GM18909 (cell line): ENCODE data around the gene CLIC4.
"Not testable (repeated sequence)": the region's sequence is repeated elsewhere in the genome, so short reads cannot be mapped to it uniquely, and the experiment has no call there.

Experiments
- ATAC-seq: cut with Tn5 transposase; IDR thresholded peaks from one replicate; pipeline ENCODE4 v1.9.1; 2021; ENCODE audit warnings: mild to moderate bottlenecking; ENCODE audit not compliant: unreplicated experiment, poor library complexity

Gene CLIC4

GRCh38 chr1:24871306-24871901, 126.2 kb downstream of the CLIC4 start:
- ATAC-seq: no peak

GRCh38 chr1:24872061-24872850, 127.0 kb downstream of the CLIC4 start:
- no peak for ATAC-seq

DNA sequence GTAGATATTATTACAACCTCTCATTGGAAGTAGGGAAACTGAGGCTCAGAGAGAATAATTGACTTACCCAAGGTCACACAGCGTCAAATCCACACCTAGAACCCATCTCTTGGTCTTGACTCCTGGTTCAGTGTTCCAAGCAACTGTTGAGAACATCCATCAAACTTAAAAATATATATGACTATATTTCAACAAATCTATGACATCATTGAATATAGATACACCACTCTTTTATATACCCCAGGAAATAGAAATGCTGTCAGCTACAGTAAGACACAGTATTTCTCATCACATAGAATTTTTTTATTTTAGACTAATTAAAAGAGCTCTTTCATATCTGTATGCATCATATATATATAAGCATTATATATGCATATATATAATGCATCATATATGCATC, 127.9 kb downstream of the CLIC4 start:
- ATAC-seq: no peak

DNA sequence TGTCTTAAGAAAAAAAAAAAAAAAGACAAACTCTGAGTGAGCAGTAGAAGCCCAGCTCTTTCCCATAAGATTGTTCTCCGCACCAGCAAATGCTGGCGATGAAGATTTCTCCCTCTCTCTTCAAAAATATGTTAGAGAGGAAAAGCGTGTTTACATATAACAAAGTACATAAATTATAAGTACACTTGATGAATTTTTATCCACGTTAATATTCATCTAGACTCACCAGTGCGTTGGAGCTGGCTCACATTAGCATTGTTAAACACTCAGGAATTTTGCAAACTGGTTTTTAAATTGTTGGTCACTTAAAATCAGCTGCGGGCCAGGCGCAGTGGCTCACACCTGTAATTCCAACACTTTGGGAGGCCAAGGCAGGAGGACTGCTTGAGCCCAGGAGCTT, 128.8 kb downstream of the CLIC4 start:
- ATAC-seq: no peak

- ATAC-seq: no peak
Measured at GRCh38 chr1:24874611-24875234, 129.5 kb downstream of the CLIC4 start.

DNA sequence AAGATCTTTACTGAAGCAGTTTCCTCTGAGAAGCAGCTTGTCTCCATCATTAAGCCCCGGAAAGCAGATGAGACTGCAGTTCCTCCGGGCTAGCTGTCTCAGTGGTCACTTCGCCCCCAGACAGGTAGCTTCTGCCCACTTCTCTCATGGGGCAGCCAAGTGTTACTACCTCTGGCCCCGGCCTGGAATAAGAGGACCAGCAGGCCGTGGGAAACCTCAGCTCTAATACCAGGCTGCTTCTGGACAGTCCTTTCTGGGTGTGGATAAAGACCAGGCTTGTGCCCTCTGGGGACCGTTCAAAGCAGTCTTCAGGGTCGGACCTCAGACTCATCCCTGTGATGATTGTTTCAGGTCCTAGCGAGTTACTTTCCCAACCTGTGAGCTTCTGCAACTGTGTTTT, 130.0 kb downstream of the CLIC4 start:
- ATAC-seq: no peak

- no peak for ATAC-seq
Measured at GRCh38 chr1:24875991-24876506, 130.8 kb downstream of the CLIC4 start.

GRCh38 chr1:24878045-24878444, 132.8 kb downstream of the CLIC4 start:
- ATAC-seq: no peak

DNA sequence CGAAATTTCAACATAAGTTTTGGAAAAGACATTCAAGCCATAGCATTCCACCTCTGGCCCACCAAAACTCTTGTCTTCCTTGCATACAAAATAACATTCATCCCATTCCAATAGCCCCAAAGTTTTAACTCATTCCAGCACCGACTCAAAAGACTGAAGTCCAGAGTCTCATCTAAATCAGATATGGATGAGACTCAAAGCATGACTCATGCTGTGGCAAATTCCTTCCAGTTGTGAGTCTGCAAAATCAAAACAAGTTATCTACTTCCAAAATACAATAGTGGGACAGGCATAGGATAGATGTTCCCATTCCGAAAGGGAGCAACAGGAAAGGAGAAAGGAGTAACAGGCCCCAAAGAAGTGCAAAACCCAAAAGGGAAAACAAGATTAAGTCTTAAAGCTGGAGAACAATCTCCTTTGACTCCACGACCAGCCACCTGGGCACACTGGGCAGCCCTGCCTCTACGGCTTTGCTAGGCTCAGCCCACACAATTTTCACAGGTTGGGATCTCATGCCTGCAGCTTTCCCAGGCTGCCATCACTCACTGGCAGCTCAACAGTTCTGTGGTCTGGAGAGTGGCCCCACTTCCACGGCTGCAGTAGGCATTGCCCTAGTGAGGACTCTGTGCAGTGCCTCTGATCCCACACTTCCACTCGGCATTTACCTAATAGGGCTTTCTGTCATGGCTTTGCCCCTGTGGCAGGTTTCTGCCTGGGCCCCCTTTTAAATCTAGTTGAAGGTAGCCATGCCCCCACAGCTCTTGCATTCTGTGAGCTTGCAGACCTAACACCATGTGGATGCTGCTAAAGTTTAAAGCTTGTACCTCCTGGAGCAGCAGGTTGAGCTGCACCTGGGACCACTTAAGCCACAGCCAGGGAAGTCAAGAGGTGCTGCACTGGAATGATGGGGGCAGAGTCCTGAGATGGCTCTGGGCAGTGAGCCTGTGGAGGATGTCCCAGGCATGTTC, 133.8 kb downstream of the CLIC4 start:
- no peak for ATAC-seq

GRCh38 chr1:24881034-24881433, 135.8 kb downstream of the CLIC4 start:
- ATAC-seq: no peak

- no peak for ATAC-seq
Measured at GRCh38 chr1:24884751-24885150, 139.5 kb downstream of the CLIC4 start.

GRCh38 chr1:24886241-24886640, 141.0 kb downstream of the CLIC4 start:
- ATAC-seq: no peak

DNA sequence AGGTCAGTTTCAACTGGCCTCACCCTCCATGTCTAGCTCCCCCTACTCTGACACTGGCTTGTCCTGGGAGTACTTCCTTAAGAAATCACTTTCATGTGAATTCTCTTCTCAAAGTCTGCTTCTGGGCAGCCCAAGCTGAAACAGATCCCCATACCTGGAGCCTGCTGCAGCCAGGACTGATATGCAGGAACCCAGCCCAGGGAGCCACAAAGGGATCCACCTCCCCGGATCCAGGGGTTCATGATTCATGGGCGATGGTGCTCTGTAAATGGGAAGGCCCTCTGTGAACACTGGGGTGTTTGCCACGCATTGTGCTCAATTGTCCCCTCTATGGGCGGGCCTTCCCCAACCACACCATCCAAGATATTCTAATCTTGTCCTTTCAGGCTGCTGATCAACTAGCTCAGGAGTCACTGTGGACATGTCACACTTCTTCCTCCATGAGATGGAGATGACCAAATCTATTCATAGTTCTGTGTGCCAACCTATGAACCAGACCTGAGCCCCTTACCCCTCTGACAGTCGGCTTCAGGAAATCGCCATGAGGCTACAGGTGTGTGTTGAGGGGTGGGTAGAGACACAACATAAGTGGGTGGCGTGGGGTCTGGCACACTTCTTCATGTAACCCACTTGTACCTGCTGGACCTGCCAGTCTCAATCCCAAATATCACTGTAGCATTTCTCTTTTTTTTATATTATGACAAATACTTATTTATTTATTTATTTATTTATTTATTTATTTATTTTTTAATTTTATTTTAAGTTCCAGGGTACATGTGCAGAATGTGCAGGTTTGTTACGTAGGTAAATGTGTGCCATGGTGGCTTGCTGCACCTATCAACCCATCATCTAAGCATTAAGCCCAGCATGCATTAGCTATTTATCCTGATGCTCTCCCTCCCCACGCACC, 143.1 kb downstream of the CLIC4 start:
- ATAC-seq: no peak

- no peak for ATAC-seq
Measured at GRCh38 chr1:24888971-24889676, 143.9 kb downstream of the CLIC4 start.

DNA sequence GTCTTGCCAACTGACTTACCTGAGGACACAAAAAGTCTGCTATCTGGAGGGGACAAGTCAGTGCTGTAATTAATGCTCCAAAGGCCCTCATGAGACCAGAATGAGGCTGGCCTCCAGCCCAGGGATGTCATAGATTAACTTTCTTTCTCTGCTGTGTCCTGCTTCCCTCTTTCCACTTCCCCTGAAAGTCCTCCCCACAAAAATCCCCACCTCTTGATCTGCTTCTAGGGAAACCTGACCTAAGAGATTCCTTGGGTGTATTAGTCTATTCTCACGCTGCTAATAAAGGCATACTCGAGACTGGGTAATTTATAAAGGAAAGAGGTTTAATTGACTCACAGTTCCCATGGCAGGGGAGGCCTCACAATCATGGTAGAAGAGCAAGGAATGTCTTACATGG, 145.6 kb downstream of the CLIC4 start:
- no peak for ATAC-seq

GRCh38 chr1:24891367-24891766, 146.1 kb downstream of the CLIC4 start:
- ATAC-seq: not testable (repeated sequence)

DNA sequence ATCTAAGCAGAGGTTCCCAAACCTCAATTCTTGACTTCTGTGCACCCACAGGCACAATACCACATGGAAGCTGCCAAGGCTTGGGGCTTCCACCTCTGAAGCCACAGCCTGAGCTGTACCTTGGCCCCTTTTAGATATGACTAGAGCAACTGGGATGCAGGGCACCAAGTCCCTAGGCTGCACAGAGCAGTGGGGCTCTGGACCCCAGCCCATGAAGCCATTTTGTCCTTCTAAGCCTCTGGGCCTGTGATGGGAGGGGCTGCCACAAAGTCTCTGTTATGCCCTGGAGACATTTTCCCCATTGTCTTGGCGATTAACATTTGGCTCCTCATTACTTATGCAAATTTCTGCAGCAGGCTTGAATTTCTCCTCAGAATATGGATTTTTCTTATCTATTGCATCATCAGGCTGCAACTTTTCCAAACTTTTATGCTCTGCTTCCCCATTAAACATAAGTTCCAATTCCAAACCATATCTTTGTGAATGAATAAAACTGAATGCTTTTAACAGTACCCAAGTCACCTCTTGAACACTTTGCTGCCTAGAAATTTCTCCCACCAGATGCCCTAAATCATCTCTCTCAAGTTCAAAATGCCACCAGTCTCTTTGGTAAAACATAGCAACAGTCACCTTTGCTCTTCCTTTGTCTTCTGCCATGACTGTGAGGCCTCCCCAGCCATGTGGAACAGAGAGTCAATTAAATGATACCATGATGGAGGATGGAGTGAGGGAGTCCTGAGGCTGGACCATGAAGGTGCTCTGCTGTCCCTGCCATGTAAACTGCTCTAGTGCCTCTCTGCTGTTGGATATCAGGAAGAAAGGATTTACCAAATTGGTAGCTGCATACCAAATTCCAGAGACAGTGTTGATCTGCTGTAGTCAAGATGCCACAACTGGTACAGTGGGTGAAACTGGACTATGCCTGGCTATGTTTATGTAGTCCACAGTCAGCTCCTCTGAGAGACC, 147.2 kb downstream of the CLIC4 start:
- ATAC-seq: no peak

DNA sequence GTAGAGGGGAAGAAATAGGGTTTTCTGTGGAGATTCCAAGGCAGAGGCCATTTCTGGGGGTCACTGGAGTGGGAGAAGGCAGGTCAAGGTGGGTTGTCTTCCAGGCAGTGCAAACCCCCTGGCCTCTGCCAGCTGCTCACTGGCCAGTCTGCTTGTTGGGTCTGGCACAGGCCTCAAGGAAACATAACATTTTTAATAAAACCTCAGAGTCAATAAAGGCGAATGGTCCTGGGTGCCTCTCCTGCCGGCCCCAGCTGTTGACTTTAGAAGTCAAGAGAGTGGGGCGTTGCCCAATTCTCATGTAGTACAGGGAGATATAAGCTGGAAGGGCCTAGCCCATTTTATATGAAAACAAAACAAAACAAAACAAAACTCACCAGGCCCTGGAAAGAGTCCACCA, 148.2 kb downstream of the CLIC4 start:
- ATAC-seq: no peak
